HG02852 (cell line): Measurements from ENCODE around the gene BBS5.
"Not testable (repeated sequence)": the region's sequence is repeated elsewhere in the genome, so short reads cannot be mapped to it uniquely, and the experiment has no call there.

ENCODE experiments used
- ATAC-seq: cut with Tn5 transposase; IDR thresholded peaks from one replicate; pipeline ENCODE4 v1.9.1; 2021; ENCODE audit warnings: mild to moderate bottlenecking, moderate library complexity; ENCODE audit not compliant: unreplicated experiment

Gene BBS5

GRCh38 chr2:169539460-169539859 lies 60.2 kb downstream of the BBS5 start:
- ATAC-seq = not testable (repeated sequence)

- no peak for ATAC-seq
Observed at GRCh38 chr2:169540146-169540545, 60.9 kb downstream of the BBS5 start.

- no peak for ATAC-seq
Observed at GRCh38 chr2:169542433-169542832, 63.1 kb downstream of the BBS5 start.

- ATAC-seq = no peak
Observed at GRCh38 chr2:169546756-169547155, 67.5 kb downstream of the BBS5 start.
